HG03159 (cell line): ENCODE results near the gene GRM1.

Experiments
- ATAC-seq: cut with Tn5 transposase; IDR thresholded peaks from one replicate; pipeline ENCODE4 v1.9.1; 2021; ENCODE audit warnings: mild to moderate bottlenecking, moderate library complexity; ENCODE audit not compliant: unreplicated experiment

GRM1 gene

DNA sequence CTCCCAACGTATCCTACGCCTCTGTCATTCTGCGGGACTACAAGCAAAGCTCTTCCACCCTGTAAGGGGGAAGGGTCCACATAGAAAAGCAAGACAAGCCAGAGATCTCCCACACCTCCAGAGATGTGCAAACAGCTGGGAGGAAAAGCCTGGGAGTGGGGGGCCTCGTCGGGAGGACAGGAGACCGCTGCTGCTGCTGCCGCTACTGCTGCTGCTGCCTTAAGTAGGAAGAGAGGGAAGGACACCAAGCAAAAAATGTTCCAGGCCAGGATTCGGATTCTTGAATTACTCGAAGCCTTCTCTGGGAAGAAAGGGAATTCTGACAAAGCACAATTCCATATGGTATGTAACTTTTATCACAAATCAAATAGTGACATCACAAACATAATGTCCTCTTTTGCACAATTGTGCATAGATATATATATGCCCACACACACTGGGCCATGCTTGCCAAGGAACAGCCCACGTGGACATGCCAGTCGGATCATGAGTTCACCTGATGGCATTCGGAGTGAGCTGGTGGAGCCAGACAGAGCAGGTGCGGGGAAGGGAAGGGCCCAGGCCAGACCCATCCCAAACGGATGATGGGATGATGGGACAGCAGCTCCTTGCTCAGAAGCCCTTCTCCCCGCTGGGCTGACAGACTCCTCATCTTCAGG lies 406.0 kb downstream of the GRM1 start:
- ATAC-seq = no peak

DNA sequence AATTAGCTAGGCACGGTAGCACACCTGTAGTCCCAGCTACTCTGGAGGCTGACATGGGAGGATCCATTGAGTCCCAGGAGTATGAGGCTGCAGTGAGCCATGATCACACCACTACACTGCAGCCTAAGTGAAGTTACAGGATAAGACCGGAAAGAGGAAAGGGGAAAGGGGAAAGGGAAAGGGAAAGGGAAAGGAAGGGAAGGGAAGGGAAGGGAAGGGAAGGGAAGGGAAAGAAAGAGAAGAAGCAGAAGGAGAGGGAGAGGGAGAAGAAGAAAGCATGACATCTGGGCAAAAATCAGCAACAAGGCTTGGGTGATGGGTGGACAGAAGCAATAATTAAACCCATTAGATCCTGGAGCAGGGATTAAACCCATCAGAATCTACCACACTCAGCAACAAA lies 413.0 kb downstream of the GRM1 start:
- no peak for ATAC-seq

DNA sequence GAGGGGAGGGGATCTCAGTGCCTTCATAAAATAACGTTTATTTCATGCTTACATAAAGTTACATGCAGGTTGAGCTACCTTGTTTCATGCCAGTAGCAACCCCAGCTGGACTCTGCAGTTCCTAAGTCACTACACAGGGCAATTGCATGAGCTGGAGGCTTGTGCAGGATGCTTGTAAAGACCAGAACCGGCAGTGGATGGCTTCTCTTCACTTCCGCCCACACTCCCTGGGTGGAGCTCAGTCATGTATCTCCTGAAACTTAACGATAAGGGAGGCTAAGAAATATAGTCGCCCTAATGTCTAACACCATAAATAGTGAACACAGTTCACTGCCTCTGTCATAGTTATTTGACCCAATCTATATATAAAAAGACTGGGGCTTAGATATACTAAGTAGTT lies 415.3 kb downstream of the GRM1 start:
- ATAC-seq = no peak

DNA sequence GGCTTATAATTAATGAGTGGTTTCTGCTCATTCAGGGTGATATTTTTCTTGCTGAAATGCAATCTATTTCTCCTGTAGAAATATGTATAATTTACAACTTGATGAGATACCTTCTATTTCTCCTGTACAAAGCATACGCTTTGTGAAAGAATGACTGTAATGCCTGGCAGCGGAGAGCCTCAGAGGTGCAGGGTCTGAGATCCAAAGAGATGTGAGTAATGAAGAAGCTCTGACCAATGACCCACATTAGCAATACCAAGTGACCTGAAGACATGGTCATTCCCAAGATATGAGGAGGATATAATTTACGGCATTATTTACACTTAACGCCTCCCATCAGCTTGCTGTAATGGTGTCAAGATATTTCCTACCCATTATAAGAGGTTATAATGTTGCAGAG lies 416.4 kb downstream of the GRM1 start:
- no peak for ATAC-seq

DNA sequence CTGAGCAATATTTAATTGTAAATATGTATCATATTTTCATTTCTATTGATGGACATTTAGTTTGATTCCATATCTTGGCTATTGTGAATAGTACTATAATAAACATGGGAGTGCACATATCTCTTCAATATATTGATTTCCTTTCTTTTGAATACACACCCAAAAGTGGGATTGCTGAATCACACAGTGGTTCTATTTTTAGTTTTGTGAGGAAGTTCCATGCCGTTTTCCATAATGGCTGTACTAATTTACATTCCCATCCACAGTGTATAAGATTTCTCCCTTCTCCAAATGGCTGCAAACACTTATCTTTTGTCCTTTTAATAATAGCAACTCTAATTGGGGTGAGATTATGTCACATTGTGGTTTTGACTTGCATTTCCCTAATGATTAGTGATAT lies 428.0 kb downstream of the GRM1 start:
- ATAC-seq = no peak

DNA sequence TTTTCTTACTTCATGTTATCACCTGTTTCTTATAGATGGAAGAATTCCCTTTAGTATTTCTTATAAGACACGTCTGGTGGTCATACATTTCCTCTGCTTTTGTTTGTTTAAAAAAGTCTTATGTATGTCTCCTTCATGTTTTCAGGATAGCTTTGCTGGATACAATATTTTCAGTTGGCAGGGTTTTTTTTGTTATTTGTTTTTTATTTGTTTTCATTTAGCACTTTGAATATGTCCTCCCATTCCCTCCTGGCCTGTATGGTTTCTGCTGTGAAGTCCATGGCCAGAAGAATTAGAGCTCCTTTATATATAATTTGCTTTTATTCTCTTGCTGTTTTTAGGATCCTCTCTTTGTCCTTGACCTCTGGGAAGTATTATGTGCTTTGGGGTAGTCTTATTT lies 432.1 kb downstream of the GRM1 start:
- ATAC-seq = no peak

DNA sequence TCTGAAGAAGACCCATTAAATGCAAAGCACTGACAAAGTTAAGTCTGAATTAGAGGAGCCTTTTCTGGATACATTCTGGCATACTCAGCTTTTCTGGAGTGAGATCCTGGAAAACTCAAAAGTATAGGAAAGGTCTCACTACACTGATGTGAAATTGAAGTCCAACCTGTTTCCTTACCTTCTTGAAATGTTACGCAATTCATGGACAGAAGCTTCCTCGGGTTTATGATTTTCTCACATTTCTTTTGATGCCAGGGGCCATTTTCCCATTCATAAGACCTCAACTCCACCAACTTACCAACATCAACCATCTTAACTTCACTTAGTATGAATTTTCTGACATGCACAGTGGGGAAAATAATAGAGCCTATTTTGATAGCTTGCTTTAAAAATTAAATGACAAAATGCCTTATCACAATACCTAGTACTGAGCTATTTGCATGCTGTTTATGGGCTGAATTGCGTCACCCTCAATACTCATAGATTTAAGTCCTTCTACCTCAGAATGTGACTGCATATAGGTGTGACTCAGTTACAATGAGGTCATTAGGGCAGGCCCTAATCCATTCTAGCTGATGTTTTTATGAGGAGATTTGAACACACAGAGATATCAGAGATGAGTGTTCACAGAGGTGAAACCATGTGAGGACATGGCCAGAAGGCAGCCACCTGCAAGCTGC lies 441.4 kb downstream of the GRM1 start:
- no peak for ATAC-seq

DNA sequence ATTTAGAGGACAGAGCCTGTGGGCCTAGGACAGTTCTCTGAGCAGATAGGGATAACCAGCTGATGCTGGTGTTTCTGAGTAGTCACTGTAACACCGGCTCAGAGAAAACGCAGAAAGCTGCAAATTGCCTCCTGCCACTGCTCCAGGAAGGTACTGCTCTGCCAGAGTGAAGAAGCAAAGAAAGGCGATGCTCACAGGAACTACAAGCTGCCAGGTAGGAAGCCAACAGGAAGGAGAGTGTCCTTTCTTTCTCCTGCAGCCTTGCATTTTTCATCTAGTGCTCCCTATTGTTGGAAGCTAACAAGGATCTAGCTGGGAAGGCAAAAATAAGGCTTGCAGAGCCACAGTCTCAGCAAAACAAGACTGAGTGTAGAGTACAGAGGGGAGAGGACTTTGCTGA lies 444.1 kb downstream of the GRM1 start:
- no peak for ATAC-seq

DNA sequence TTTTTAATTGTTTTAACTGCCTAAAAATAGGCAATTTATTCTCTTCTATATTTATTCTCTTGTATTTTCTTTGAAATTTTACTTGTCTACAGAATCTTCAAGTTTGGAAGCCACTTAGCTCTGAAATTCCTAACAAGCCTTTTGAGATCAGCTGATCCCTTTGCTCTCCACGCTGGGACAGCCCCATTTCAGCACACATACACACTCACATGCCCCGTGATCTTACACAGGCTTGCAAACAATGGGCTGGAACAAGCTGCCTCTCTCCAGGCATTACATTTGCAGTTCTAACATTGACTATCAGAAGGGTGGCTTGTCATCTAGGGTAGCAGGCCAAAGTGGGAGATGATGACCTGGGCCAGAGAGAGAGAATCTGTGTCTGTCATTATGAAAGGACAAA lies 452.7 kb downstream of the GRM1 start:
- no peak for ATAC-seq

DNA sequence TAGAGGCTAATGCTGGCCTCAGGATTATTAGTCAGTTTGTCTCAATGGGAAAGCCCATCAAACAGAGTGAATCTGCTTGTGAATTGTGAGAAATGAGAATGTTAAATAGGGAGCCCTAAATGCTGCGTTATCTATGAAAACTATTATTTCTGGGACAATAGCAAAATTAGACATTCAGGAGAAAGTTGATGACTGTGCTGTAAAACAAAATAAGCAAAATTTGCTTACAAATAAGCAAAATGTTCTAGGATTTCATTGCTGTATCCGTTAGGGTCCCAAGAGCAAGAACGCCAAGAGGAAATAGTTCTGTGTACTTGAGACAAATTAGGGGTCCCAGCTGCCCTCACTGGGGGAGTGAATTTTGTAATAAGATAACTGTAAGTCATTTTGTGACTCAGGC lies 455.5 kb downstream of the GRM1 start:
- ATAC-seq = no peak
